ENCODE measurements around the gene SWAP70. TPM values are rescaled to one million over a fixed set of nuclear protein-coding genes. Genes with fewer than 3 reads are reported as not detected.

The SWAP70 gene
- total RNA-seq: 10 to 100 TPM; 11.8 to 14.0 (median 11.9) TPM
- total RNA-seq (2013): 79.1 TPM

- H3K4me3 ChIP-seq (ENCODE audit: low read length): peak within 1 kb of the TSS; percentile 55
Observed at GRCh38 chr11:9663699-9664275, at the start of gene SWAP70. TSS of gene SWAP70 (plus strand) at chr11:9664077. CDS start at chr11:9664180, 103 bp downstream.

GRCh38 chr11:9615031-9615451 lies 48.8 kb upstream of the SWAP70 start:
- ATAC-seq (no peak), DNase-seq (peak in 1 of 2 donors; percentile 29)
- H3K4me1 Mint-ChIP-seq: peaks cover 20 to 22% of the 10 kb centered on the region in 2 donors
- H3K4me1 ChIP-seq (ENCODE audit: control insufficient read depth, insufficient read depth, low read length): peaks cover 19% of the 10 kb centered on the region
- H3K4me3 ChIP-seq (ENCODE audit: low read length): no peak overlapping the region
- H3K27me3 Mint-ChIP-seq (ENCODE audit: low read depth in 2 of 2): peaks cover 0 to 4% of the 10 kb centered on the region in 2 donors
- intact Hi-C loops (cut with micrococcal nuclease): no loop called here
- H3K27me3 ChIP-seq (ENCODE audit: control insufficient read depth, insufficient read depth, low read length): no peaks in the 10 kb centered on the region
- no peak for TF ChIP-seq CTCF (IDR thresholded peaks at IDR 0.05)
- H3K27ac ChIP-seq (ENCODE audit: low read length): peak overlapping the region; percentile 94
- H3K27ac Mint-ChIP-seq: peak overlapping the region; percentile 76 to 93
- H3K36me3 ChIP-seq (ENCODE audit: control insufficient read depth, insufficient read depth, low read length): no peaks in the 10 kb centered on the region
- H3K9me3 Mint-ChIP-seq: no peaks in the 10 kb centered on the region
- no peaks in the 10 kb centered on the region for H3K9me3 ChIP-seq (ENCODE audit: control insufficient read depth, insufficient read depth, low read length)
- peak overlapping the region; percentile 95 for H3K4me3 Mint-ChIP-seq
- H3K36me3 Mint-ChIP-seq: no peaks in the 10 kb centered on the region
- WGBS (ENCODE audit: insufficient coverage): 72% methylated on average over 1 of the region's 2 CpGs

More at GRCh38 chr11:9663699-9664275, at the start of gene SWAP70:
- Histone ChIP-seq H3K36me3 (ENCODE audit: control insufficient read depth, insufficient read depth, low read length) (no peaks in the 10 kb centered on the region), H3K27me3 (ENCODE audit: control insufficient read depth, insufficient read depth, low read length) (no peaks in the 10 kb centered on the region), H3K9me3 (ENCODE audit: control insufficient read depth, insufficient read depth, low read length) (peaks cover 6% of the 10 kb centered on the region), H3K27ac (ENCODE audit: low read length) (peak within 1 kb of the TSS; percentile 48), H3K4me1 (ENCODE audit: control insufficient read depth, insufficient read depth, low read length) (peaks cover 14% of the 10 kb centered on the region)
- ATAC-seq: peak; percentile 94 to 97 (median 97)
- H3K9me3 Mint-ChIP-seq: peaks cover 2 to 5% of the 10 kb centered on the region in 2 donors
- peaks cover 6 to 8% of the 10 kb centered on the region in 2 donors for H3K27me3 Mint-ChIP-seq (ENCODE audit: low read depth in 2 of 2)
- no peak for TF ChIP-seq CTCF (IDR thresholded peaks at IDR 0.05)
- intact Hi-C loops (cut with micrococcal nuclease): loop anchor here (5.0 kb wide), 1 partner anchor 84 kb away; no protein-coding TSS in a partner anchor
- peak within 1 kb of the TSS; percentile 89 for H3K4me3 Mint-ChIP-seq
- WGBS (ENCODE audit: insufficient coverage): under 1% methylated on average over 38 of the region's 38 CpGs
- H3K27ac Mint-ChIP-seq: peak within 1 kb of the TSS; percentile 68 to 89
- H3K36me3 Mint-ChIP-seq: no peaks in the 10 kb centered on the region
- peaks cover 19 to 25% of the 10 kb centered on the region in 2 donors for H3K4me1 Mint-ChIP-seq
- peak; percentile 74 to 85 for DNase-seq

GRCh38 chr11:9616042-9616675 lies 47.7 kb upstream of the SWAP70 start:
- H3K27ac ChIP-seq (ENCODE audit: low read length): peak overlapping the region; percentile 6
- Mint-ChIP-seq H3K27ac (no peak overlapping the region), H3K27me3 (ENCODE audit: low read depth in 2 of 2) (peaks cover 0 to 2% of the 10 kb centered on the region in 2 donors), H3K4me3 (no peak overlapping the region), H3K4me1 (peaks cover 20 to 22% of the 10 kb centered on the region in 2 donors), H3K9me3 (no peaks in the 10 kb centered on the region), H3K36me3 (no peaks in the 10 kb centered on the region)
- no peak overlapping the region for H3K4me3 ChIP-seq (ENCODE audit: low read length)
- WGBS (ENCODE audit: insufficient coverage): no CpG with 5 or more reads among the region's 2 CpGs
- ATAC-seq: no peak
- no peaks in the 10 kb centered on the region for H3K27me3 ChIP-seq (ENCODE audit: control insufficient read depth, insufficient read depth, low read length)
- no peaks in the 10 kb centered on the region for H3K9me3 ChIP-seq (ENCODE audit: control insufficient read depth, insufficient read depth, low read length)
- H3K36me3 ChIP-seq (ENCODE audit: control insufficient read depth, insufficient read depth, low read length): no peaks in the 10 kb centered on the region
- TF ChIP-seq CTCF (IDR thresholded peaks at IDR 0.05): no peak
- DNase-seq: no peak
- H3K4me1 ChIP-seq (ENCODE audit: control insufficient read depth, insufficient read depth, low read length): peaks cover 19% of the 10 kb centered on the region
- intact Hi-C loops (cut with micrococcal nuclease): no loop called here

Measured in natural killer cell (primary cell).